Fibroblast of lung (primary cell): ENCODE results near the gene PPIE.
"Not testable (repeated sequence)": the region's sequence is repeated elsewhere in the genome, so short reads cannot be mapped to it uniquely, and the experiment has no call there.

Source experiments
- EZH2 ChIP-seq: IDR thresholded peaks from 2 replicates; pipeline ENCODE4 v1.5.1; 2012; ENCODE audit warnings: low read length, control low read depth, mild to moderate bottlenecking; ENCODE audit errors: missing control alignments
- TF ChIP-seq, protein P1 (sequence below), 2 donors: IDR thresholded peaks in 1 of 2; conservative IDR thresholded peaks in 1 of 2; 1 replicate in 1 of 2; 2 replicates in 1 of 2; pipeline ENCODE4 v1.5.1; 2011 to 2012; ENCODE audit warnings: low read length in 2 of 2, control low read depth in 1 of 2, inconsistent platforms in 1 of 2, low read depth in 1 of 2, mild to moderate bottlenecking in 1 of 2

GRCh38 chr1:39769502-39769901 lies 30.8 kb downstream of the PPIE start:
- TF ChIP-seq, protein P1, sequence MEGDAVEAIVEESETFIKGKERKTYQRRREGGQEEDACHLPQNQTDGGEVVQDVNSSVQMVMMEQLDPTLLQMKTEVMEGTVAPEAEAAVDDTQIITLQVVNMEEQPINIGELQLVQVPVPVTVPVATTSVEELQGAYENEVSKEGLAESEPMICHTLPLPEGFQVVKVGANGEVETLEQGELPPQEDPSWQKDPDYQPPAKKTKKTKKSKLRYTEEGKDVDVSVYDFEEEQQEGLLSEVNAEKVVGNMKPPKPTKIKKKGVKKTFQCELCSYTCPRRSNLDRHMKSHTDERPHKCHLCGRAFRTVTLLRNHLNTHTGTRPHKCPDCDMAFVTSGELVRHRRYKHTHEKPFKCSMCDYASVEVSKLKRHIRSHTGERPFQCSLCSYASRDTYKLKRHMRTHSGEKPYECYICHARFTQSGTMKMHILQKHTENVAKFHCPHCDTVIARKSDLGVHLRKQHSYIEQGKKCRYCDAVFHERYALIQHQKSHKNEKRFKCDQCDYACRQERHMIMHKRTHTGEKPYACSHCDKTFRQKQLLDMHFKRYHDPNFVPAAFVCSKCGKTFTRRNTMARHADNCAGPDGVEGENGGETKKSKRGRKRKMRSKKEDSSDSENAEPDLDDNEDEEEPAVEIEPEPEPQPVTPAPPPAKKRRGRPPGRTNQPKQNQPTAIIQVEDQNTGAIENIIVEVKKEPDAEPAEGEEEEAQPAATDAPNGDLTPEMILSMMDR (conservative IDR thresholded peaks at IDR 0.05 in 1 of 2, IDR thresholded peaks at IDR 0.05 in 1 of 2; ENCODE audit: low read depth in 1 of 2, low read length in 2 of 2), result not testable (repeated sequence)
- not testable (repeated sequence) for TF ChIP-seq EZH2
